CD4-positive, alpha-beta T cell (primary cell): Measurements from ENCODE around the gene MCOLN1. TPM values are rescaled to one million over a fixed set of nuclear protein-coding genes. Genes with fewer than 3 reads are reported as not detected.
A peak's percentile ranks its signal among the peaks of the same experiment; 100 is the strongest.

Experiments used
- ATAC-seq: fragments of 200-7000 bp; cut with Tn5 transposase; one replicate; pipeline ENCODE4 v1.10.0; 2022; ENCODE audit warnings: mild to moderate bottlenecking; ENCODE audit not compliant: poor library complexity
- CTCF ChIA-PET: fragments of 350-600 bp; sonication (Branson Sonifier 250); formaldehyde crosslinking; loops from one replicate; lab custom pipeline; 2021; ENCODE audit warnings: antibody characterized with exemption, inconsistent platforms; lab: Charles Lee
- POLR2A ChIA-PET: fragments of 350-600 bp; sonication (Branson Sonifier 250); formaldehyde crosslinking; loops from one replicate; lab custom pipeline; 2021; ENCODE audit warnings: antibody characterized with exemption, inconsistent platforms; lab: Charles Lee
- DNase-seq, 14 experiments: peaks; one replicate each; pipeline ENCODE4 v3.0.0-alpha.2; 2013 to 2020; ENCODE audit warnings: mixed read lengths in 2 of 14
- H3K27ac ChIP-seq, 2 donors: one replicate each; pipeline versions ENCODE4 v1.5.1 to v1.7.0; 2013; ENCODE audit warnings: low read length in 2 of 2, low read depth in 1 of 2, mild to moderate bottlenecking in 1 of 2
- H3K27me3 ChIP-seq, 2 experiments: 1 replicate in 1 of 2; 2 replicates in 1 of 2; pipeline versions ENCODE4 v1.6.1 to v1.7.0; 2013; ENCODE audit warnings: low read length in 2 of 2, control low read depth in 1 of 2, mild to moderate bottlenecking in 1 of 2, moderate library complexity in 1 of 2; ENCODE audit not compliant: insufficient read depth in 2 of 2, control insufficient read depth in 1 of 2
- H3K36me3 ChIP-seq: one replicate; pipeline ENCODE4 v1.6.1; 2013; ENCODE audit warnings: low read length, control low read depth; ENCODE audit not compliant: insufficient read depth
- H3K4me1 ChIP-seq: one replicate; pipeline ENCODE4 v1.6.1; 2013; ENCODE audit warnings: low read length, control low read depth; ENCODE audit not compliant: insufficient read depth
- H3K4me3 ChIP-seq: one replicate; pipeline ENCODE4 v1.5.1; 2013; ENCODE audit warnings: mild to moderate bottlenecking, low read length, moderate library complexity
- H3K9me3 ChIP-seq, 2 experiments: 1 replicate in 1 of 2; 2 replicates in 1 of 2; pipeline versions ENCODE4 v1.6.1 to v1.7.0; 2013; ENCODE audit warnings: low read length in 2 of 2, mild to moderate bottlenecking in 2 of 2, control low read depth in 1 of 2, moderate library complexity in 1 of 2; ENCODE audit not compliant: control insufficient read depth in 1 of 2, insufficient read depth in 1 of 2
- H3K27ac Mint-ChIP-seq: one replicate; pipeline ENCODE4 v1.8.0; 2020; ENCODE audit warnings: mixed read lengths
- H3K27me3 Mint-ChIP-seq: one replicate; pipeline ENCODE4 v1.8.0; 2021; ENCODE audit warnings: mixed read lengths
- H3K36me3 Mint-ChIP-seq: one replicate; pipeline ENCODE4 v1.8.0; 2021; ENCODE audit warnings: low read depth, mixed read lengths
- H3K4me1 Mint-ChIP-seq: one replicate; pipeline ENCODE4 v1.8.0; 2021; ENCODE audit warnings: low read depth, mixed read lengths
- H3K4me3 Mint-ChIP-seq: one replicate; pipeline ENCODE4 v1.8.0; 2020; ENCODE audit warnings: mild to moderate bottlenecking, mixed read lengths
- H3K9me3 Mint-ChIP-seq: one replicate; pipeline ENCODE4 v1.8.0; 2020; ENCODE audit warnings: mixed read lengths
- intact Hi-C, 2 experiments: fragments of 100-400 bp; cut with DNase I in 1 of 2; cut with micrococcal nuclease in 1 of 2; formaldehyde crosslinking; loops; one replicate each; pipeline versions ENCODE4 v1.15.1 to v1.9.0; 2023 to 2025; cut with DNase I, micrococcal nuclease
- total RNA-seq, 174 experiments: library from RNA in 2 of 174; stranded (reverse) in 2 of 174; gene quantifications; one replicate each; pipeline ENCODE4 v1.2.3 and lab custom pipeline; 2021 to 2026
- TF ChIP-seq, protein P1 (sequence below): fragments of 200-600 bp; IDR thresholded peaks from one replicate; pipeline ENCODE4 v1.8.0; 2022; ENCODE audit warnings: antibody characterized with exemption, mild to moderate bottlenecking

MCOLN1 gene
- total RNA-seq, 2 experiments from 2014 or later = 7.9 to 8.8 TPM

DNA sequence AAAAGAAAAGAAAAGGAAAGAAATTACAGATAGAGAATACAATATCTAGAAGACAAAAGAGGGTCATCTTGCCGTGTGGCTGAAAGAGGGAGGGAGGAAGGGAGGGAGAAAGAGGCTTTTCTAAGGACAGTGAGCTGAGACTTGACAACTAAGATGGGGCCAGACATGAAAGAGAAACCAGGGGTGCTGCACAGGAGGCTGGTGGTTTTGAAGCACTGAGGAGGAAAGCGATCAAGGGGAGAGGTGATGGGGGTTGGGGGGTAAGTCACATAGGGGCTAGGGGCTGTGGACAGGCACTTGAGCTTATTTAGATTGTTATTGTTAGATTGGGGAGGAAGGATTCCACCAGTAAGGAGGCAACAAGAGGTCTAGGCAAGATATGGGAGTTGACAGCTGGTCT lies 30.4 kb downstream of the MCOLN1 start:
- ChIA-PET CTCF (interaction anchor here (1.1 kb wide), 1 partner anchor 16 kb away, joined by 3 read pairs; no protein-coding TSS in a partner anchor), POLR2A (interaction anchor here (0.6 kb wide), 1 partner anchor 18 kb away, joined by 3 read pairs; no protein-coding TSS in a partner anchor)
- Mint-ChIP-seq H3K36me3 (peaks cover 31% of the 10 kb centered on the region), H3K4me3 (no peak overlapping the region), H3K4me1 (peaks cover 5% of the 10 kb centered on the region), H3K27ac (no peak overlapping the region), H3K9me3 (no peaks in the 10 kb centered on the region), H3K27me3 (no peaks in the 10 kb centered on the region)
- intact Hi-C loops = no loop called here
- Histone ChIP-seq H3K27me3 (no peaks in the 10 kb centered on the region), H3K36me3 (peaks cover 51% of the 10 kb centered on the region), H3K4me1 (no peaks in the 10 kb centered on the region), H3K9me3 (no peaks in the 10 kb centered on the region), H3K4me3 (no peak overlapping the region), H3K27ac (no peak overlapping the region)
- ATAC-seq = no peak
- TF ChIP-seq, protein P1, sequence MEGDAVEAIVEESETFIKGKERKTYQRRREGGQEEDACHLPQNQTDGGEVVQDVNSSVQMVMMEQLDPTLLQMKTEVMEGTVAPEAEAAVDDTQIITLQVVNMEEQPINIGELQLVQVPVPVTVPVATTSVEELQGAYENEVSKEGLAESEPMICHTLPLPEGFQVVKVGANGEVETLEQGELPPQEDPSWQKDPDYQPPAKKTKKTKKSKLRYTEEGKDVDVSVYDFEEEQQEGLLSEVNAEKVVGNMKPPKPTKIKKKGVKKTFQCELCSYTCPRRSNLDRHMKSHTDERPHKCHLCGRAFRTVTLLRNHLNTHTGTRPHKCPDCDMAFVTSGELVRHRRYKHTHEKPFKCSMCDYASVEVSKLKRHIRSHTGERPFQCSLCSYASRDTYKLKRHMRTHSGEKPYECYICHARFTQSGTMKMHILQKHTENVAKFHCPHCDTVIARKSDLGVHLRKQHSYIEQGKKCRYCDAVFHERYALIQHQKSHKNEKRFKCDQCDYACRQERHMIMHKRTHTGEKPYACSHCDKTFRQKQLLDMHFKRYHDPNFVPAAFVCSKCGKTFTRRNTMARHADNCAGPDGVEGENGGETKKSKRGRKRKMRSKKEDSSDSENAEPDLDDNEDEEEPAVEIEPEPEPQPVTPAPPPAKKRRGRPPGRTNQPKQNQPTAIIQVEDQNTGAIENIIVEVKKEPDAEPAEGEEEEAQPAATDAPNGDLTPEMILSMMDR = no peak
- DNase-seq = no peak

DNA sequence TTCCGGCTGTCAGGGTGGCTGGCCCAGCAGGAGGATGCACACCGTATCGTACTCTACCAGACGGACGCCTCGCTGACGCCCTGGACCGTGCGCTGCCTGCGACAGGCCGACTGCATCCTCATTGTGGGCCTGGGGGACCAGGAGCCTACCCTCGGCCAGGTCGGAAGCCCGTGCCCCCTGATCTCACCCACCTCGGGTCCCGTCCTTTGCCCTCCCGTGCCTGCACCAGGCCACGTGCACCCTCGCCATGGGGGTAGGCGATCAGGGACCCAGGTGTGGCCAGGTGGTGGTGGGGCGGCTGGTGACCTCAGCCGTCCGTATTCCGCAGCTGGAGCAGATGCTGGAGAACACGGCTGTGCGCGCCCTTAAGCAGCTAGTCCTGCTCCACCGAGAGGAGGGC lies 32.1 kb downstream of the MCOLN1 start:
- no peaks in the 10 kb centered on the region for H3K27me3 Mint-ChIP-seq
- H3K4me3 Mint-ChIP-seq = no peak overlapping the region
- no peak for DNase-seq
- Histone ChIP-seq H3K4me3 (no peak overlapping the region), H3K36me3 (peaks cover 63% of the 10 kb centered on the region), H3K27me3 (no peaks in the 10 kb centered on the region), H3K9me3 (no peaks in the 10 kb centered on the region), H3K27ac (no peak overlapping the region), H3K4me1 (no peaks in the 10 kb centered on the region)
- intact Hi-C loops = no loop called here
- CTCF ChIA-PET = interaction anchor here (1.4 kb wide), 1 partner anchor 14 kb away, joined by 6 read pairs; no protein-coding TSS in a partner anchor
- no peaks in the 10 kb centered on the region for H3K9me3 Mint-ChIP-seq
- no peak overlapping the region for H3K27ac Mint-ChIP-seq
- H3K4me1 Mint-ChIP-seq = peaks cover 5% of the 10 kb centered on the region
- TF ChIP-seq, protein P1 = no peak
- peaks cover 46% of the 10 kb centered on the region for H3K36me3 Mint-ChIP-seq
- no peak for ATAC-seq
- POLR2A ChIA-PET = interaction anchor here (0.5 kb wide), 1 partner anchor 126 kb away, joined by 3 read pairs; the partner anchor contains the start of gene TRAPPC5

DNA sequence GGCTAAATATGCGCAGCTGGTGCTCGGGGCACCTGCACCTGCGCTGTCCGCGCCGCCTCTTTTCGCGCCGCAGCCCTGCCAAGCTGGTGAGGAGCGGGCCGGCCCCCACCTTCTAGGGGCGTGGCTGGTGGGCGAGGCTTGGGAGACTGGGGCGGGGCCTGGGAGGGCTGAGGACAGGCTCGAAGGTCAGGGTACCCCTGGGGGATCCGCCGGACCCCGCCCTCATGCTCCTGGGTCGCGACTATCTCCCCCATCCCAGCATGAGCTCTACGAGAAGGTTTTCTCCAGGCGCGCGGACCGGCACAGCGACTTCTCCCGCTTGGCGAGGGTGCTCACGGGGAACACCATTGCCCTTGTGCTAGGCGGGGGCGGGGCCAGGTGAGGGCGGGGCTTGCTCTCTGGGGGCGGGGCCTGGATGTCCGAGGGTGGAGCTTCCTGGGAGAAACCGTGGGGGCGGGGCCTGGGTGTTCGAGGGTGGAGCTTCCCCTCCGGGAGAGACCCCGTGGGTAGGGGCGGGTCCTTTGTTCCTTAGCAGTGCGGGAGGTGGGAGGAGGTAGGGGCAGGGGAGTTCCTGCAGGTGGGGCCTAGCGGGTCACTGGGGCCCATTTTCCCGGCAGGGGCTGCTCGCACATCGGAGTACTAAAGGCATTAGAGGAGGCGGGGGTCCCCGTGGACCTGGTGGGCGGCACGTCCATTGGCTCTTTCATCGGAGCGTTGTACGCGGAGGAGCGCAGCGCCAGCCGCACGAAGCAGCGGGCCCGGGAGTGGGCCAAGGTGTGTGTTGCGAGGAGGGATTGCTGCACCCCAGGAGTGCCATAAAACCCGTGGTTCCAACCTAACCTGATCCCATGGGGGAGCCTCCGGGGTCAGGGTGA lies 32.8 kb downstream of the MCOLN1 start:
- TF ChIP-seq, protein P1 = no peak
- Mint-ChIP-seq H3K4me3 (no peak overlapping the region), H3K27me3 (no peaks in the 10 kb centered on the region), H3K4me1 (peaks cover 5% of the 10 kb centered on the region), H3K27ac (no peak overlapping the region), H3K36me3 (peaks cover 48% of the 10 kb centered on the region), H3K9me3 (no peaks in the 10 kb centered on the region)
- ChIA-PET CTCF (interaction anchor here (1.4 kb wide), 1 partner anchor 13 kb away, joined by 6 read pairs; no protein-coding TSS in a partner anchor), POLR2A (interaction anchor here (0.5 kb wide), 1 partner anchor 125 kb away, joined by 3 read pairs; the partner anchor contains the start of gene TRAPPC5)
- no peak overlapping the region for H3K27ac ChIP-seq
- peaks cover 60% of the 10 kb centered on the region for H3K36me3 ChIP-seq
- no peaks in the 10 kb centered on the region for H3K4me1 ChIP-seq
- H3K27me3 ChIP-seq = no peaks in the 10 kb centered on the region
- DNase-seq (peak in 2 of 14 experiments; percentile 26 to 57), ATAC-seq (no peak)
- H3K4me3 ChIP-seq = no peak overlapping the region
- intact Hi-C loops = no loop called here
- H3K9me3 ChIP-seq = no peaks in the 10 kb centered on the region
